Endodermal cell (in vitro differentiated cells): ENCODE measurements around the gene CHMP2B. TPM values are rescaled to one million over a fixed set of nuclear protein-coding genes. Genes with fewer than 3 reads are reported as not detected.
"Not testable (repeated sequence)": the region's sequence is repeated elsewhere in the genome, so short reads cannot be mapped to it uniquely, and the experiment has no call there.

Experiments used
- DNase-seq: peaks from one replicate; pipeline ENCODE4 v3.0.0-alpha.2; 2017
- H3K27ac ChIP-seq: 2 replicates; pipeline ENCODE4 v1.5.1; 2013; ENCODE audit warnings: mild to moderate bottlenecking, low read depth, low read length, moderate library complexity
- H3K27me3 ChIP-seq: 2 replicates; pipeline ENCODE4 v1.6.1; 2013; ENCODE audit warnings: mild to moderate bottlenecking, low read length, moderate library complexity; ENCODE audit not compliant: insufficient read depth, control insufficient read depth, poor library complexity, severe bottlenecking
- H3K36me3 ChIP-seq: 2 replicates; pipeline ENCODE4 v1.7.0; 2013; ENCODE audit warnings: mild to moderate bottlenecking, low read length, moderate library complexity; ENCODE audit not compliant: control insufficient read depth, insufficient read depth
- H3K4me1 ChIP-seq: one replicate; pipeline ENCODE4 v1.7.0; 2013; ENCODE audit warnings: low read length; ENCODE audit not compliant: control insufficient read depth, insufficient read depth
- H3K4me3 ChIP-seq: 2 replicates; pipeline ENCODE4 v1.5.1; 2013; ENCODE audit warnings: mild to moderate bottlenecking, low read length, moderate library complexity
- H3K9ac ChIP-seq: 2 replicates; pipeline ENCODE4 v1.6.1; 2013; ENCODE audit warnings: mild to moderate bottlenecking, low read length, moderate library complexity; ENCODE audit not compliant: poor library complexity, severe bottlenecking; ENCODE audit errors: extremely low read depth
- H3K9me3 ChIP-seq: 2 replicates; pipeline ENCODE4 v1.6.1; 2013; ENCODE audit warnings: mild to moderate bottlenecking, low read length, moderate library complexity; ENCODE audit not compliant: control insufficient read depth
- H3K27ac Mint-ChIP-seq: 2 replicates; pipeline ENCODE4 v1.8.0; 2020; ENCODE audit warnings: mixed read lengths
- H3K27me3 Mint-ChIP-seq: 2 replicates; pipeline ENCODE4 v1.8.0; 2021; ENCODE audit warnings: mild to moderate bottlenecking, mixed read lengths; ENCODE audit not compliant: insufficient read depth
- H3K36me3 Mint-ChIP-seq: 2 replicates; pipeline ENCODE4 v1.8.0; 2020; ENCODE audit warnings: low read depth, mixed read lengths
- H3K4me1 Mint-ChIP-seq: 2 replicates; pipeline ENCODE4 v1.8.0; 2020; ENCODE audit warnings: mixed read lengths
- H3K4me3 Mint-ChIP-seq: 2 replicates; pipeline ENCODE4 v1.8.0; 2020; ENCODE audit warnings: mild to moderate bottlenecking, moderate library complexity, mixed read lengths
- H3K9me3 Mint-ChIP-seq: 2 replicates; pipeline ENCODE4 v1.8.0; 2020; ENCODE audit warnings: mild to moderate bottlenecking, mixed read lengths
- WGBS, 2 experiments: methylation state at CpG; one replicate each; pipeline versions ENCODE4 v1.1.5 to v1.1.7; 2013; ENCODE audit warnings: missing lambda C conversion rate in 2 of 2, mixed read lengths in 1 of 2; ENCODE audit not compliant: insufficient coverage in 1 of 2, insufficient read length in 1 of 2; 5-methylcytosine and 5-hydroxymethylcytosine counted together
- total RNA-seq, 2 donors: library from RNA; stranded (reverse); fragmentation: NEBNext Ultra II Directional in 1 of 2; extraction: Animal tissue kit (Norgen Biotek cat#: 25700) in 1 of 2; gene quantifications; 2 replicates in 1 of 2; 3 replicates in 1 of 2; pipeline ENCODE4 v1.2.1, GENCODE V29; 2021
- TF ChIP-seq, protein P1 (sequence below): fragments of 200-600 bp; sonication (generic); conservative IDR thresholded peaks from 2 replicates; pipeline ENCODE4 v1.5.0; 2021; ENCODE audit warnings: antibody characterized with exemption, mild to moderate bottlenecking

Gene CHMP2B
- total RNA-seq, 2 donors from 2014 or later = 31.7 to 44.0 TPM

DNA sequence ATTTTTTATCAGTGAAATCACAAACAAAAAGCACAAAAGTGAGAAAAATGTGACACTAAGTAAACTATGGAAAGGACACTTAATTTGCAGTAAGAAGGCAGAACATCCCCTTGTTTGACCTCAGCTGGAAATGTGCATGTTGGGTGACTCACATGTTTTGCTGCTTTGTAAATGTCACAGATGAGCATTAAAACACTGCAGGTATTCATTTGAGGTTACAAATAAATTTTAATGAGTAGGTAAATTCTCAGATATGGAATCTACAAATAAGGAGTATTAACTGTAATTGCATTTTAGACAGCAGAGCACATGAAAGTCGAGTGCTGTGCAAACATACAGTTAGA, 20.3 kb downstream of the CHMP2B start:
- Histone ChIP-seq H3K36me3 (peaks cover 33% of the 10 kb centered on the region), H3K27ac (no peak overlapping the region), H3K9ac (no peak overlapping the region), H3K9me3 (no peaks in the 10 kb centered on the region), H3K27me3 (no peaks in the 10 kb centered on the region), H3K4me3 (no peak overlapping the region), H3K4me1 (no peaks in the 10 kb centered on the region)
- Mint-ChIP-seq H3K27me3 (no peaks in the 10 kb centered on the region), H3K4me3 (no peak overlapping the region), H3K9me3 (no peaks in the 10 kb centered on the region), H3K27ac (no peak overlapping the region), H3K4me1 (no peaks in the 10 kb centered on the region), H3K36me3 (peaks cover 27% of the 10 kb centered on the region)
- no peak for DNase-seq
- WGBS, 2 experiments = 96% methylated on average over 1 of the region's 1 CpG; no CpG with 5 or more reads in 1 of the 2 experiments
- TF ChIP-seq, protein P1, sequence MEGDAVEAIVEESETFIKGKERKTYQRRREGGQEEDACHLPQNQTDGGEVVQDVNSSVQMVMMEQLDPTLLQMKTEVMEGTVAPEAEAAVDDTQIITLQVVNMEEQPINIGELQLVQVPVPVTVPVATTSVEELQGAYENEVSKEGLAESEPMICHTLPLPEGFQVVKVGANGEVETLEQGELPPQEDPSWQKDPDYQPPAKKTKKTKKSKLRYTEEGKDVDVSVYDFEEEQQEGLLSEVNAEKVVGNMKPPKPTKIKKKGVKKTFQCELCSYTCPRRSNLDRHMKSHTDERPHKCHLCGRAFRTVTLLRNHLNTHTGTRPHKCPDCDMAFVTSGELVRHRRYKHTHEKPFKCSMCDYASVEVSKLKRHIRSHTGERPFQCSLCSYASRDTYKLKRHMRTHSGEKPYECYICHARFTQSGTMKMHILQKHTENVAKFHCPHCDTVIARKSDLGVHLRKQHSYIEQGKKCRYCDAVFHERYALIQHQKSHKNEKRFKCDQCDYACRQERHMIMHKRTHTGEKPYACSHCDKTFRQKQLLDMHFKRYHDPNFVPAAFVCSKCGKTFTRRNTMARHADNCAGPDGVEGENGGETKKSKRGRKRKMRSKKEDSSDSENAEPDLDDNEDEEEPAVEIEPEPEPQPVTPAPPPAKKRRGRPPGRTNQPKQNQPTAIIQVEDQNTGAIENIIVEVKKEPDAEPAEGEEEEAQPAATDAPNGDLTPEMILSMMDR = no peak

- not testable (repeated sequence) for H3K27ac Mint-ChIP-seq, H3K27ac ChIP-seq, H3K27me3 Mint-ChIP-seq, H3K4me3 ChIP-seq, H3K4me1 Mint-ChIP-seq, DNase-seq, H3K27me3 ChIP-seq, H3K4me3 Mint-ChIP-seq, H3K9ac ChIP-seq, H3K9me3 ChIP-seq, H3K9me3 Mint-ChIP-seq, H3K4me1 ChIP-seq
- H3K36me3 ChIP-seq = peaks cover 35% of the 10 kb centered on the region
- 79 to 92% methylated on average over 6 of the region's 6 CpGs for WGBS, 2 experiments
- peaks cover 25% of the 10 kb centered on the region for H3K36me3 Mint-ChIP-seq
Measured at GRCh38 chr3:87248231-87248630, 21.1 kb downstream of the CHMP2B start.

DNA sequence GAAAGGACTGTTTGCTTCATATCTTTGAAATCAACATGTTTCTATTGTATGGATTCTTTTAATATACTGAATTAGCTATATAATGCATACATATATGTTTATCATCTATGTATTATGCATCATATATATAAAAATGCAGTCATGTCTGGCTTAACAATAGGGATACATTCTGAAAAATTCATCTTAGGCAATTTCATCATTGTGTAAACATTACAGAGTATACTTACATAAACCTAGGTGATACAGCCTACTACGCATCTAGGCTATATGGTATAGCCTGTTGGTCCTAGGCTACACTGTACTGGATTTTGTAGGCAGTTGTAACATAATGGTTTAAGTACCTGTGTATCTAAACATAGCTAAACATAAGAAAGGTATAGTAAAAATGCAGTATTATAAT, 21.7 kb downstream of the CHMP2B start:
- no peak overlapping the region for H3K27ac ChIP-seq
- H3K36me3 Mint-ChIP-seq = peaks cover 27% of the 10 kb centered on the region
- no peaks in the 10 kb centered on the region for H3K27me3 ChIP-seq
- peaks cover 41% of the 10 kb centered on the region for H3K36me3 ChIP-seq
- H3K4me1 ChIP-seq = no peaks in the 10 kb centered on the region
- no peaks in the 10 kb centered on the region for H3K4me1 Mint-ChIP-seq
- no peak for DNase-seq
- 88% methylated on average over 1 of the region's 1 CpG; no CpG with 5 or more reads in 1 of the 2 experiments for WGBS, 2 experiments
- no peak overlapping the region for H3K27ac Mint-ChIP-seq
- H3K9me3 ChIP-seq = no peaks in the 10 kb centered on the region
- TF ChIP-seq, protein P1 = no peak
- no peak overlapping the region for H3K4me3 Mint-ChIP-seq
- H3K9ac ChIP-seq = no peak overlapping the region
- H3K4me3 ChIP-seq = no peak overlapping the region
- no peaks in the 10 kb centered on the region for H3K9me3 Mint-ChIP-seq
- no peaks in the 10 kb centered on the region for H3K27me3 Mint-ChIP-seq

DNA sequence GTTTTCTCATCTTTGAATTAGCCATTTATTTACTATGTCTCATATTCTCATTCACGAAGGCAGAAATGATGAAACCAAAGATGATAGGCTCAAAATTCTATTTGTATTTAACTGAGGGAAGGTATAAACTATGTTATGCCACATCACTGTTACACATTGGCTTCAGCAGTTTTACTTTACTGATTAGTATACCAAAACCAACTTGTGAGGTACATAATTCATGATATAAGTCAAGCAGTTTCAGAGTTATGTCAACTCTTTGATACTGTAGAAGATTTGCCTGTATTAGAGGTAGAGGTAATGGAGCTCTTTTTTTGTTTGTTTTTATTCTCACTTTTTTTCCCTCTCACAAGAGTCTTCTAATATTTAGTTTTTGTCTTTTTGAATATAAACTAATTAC, 22.9 kb downstream of the CHMP2B start:
- H3K36me3 Mint-ChIP-seq = peaks cover 36% of the 10 kb centered on the region
- no peaks in the 10 kb centered on the region for H3K4me1 Mint-ChIP-seq
- Histone ChIP-seq H3K27ac (no peak overlapping the region), H3K9me3 (no peaks in the 10 kb centered on the region), H3K27me3 (no peaks in the 10 kb centered on the region), H3K4me1 (no peaks in the 10 kb centered on the region), H3K4me3 (no peak overlapping the region), H3K36me3 (peaks cover 42% of the 10 kb centered on the region), H3K9ac (no peak overlapping the region)
- 100% methylated on average over 1 of the region's 1 CpG; no CpG with 5 or more reads in 1 of the 2 experiments for WGBS, 2 experiments
- no peaks in the 10 kb centered on the region for H3K9me3 Mint-ChIP-seq
- no peak for DNase-seq
- H3K27me3 Mint-ChIP-seq = no peaks in the 10 kb centered on the region
- TF ChIP-seq, protein P1 = no peak
- H3K27ac Mint-ChIP-seq = no peak overlapping the region
- no peak overlapping the region for H3K4me3 Mint-ChIP-seq
